ENCODE measurements around the gene TTC33.
"Not testable (repeated sequence)": the region's sequence is repeated elsewhere in the genome, so short reads cannot be mapped to it uniquely, and the experiment has no call there.

The TTC33 gene, protein sequence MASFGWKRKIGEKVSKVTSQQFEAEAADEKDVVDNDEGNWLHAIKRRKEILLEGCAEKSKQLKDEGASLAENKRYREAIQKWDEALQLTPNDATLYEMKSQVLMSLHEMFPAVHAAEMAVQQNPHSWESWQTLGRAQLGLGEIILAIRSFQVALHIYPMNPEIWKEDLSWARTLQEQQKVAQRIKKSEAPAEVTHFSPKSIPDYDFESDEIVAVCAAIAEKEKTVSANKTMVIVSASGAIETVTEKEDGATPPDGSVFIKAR

DNA sequence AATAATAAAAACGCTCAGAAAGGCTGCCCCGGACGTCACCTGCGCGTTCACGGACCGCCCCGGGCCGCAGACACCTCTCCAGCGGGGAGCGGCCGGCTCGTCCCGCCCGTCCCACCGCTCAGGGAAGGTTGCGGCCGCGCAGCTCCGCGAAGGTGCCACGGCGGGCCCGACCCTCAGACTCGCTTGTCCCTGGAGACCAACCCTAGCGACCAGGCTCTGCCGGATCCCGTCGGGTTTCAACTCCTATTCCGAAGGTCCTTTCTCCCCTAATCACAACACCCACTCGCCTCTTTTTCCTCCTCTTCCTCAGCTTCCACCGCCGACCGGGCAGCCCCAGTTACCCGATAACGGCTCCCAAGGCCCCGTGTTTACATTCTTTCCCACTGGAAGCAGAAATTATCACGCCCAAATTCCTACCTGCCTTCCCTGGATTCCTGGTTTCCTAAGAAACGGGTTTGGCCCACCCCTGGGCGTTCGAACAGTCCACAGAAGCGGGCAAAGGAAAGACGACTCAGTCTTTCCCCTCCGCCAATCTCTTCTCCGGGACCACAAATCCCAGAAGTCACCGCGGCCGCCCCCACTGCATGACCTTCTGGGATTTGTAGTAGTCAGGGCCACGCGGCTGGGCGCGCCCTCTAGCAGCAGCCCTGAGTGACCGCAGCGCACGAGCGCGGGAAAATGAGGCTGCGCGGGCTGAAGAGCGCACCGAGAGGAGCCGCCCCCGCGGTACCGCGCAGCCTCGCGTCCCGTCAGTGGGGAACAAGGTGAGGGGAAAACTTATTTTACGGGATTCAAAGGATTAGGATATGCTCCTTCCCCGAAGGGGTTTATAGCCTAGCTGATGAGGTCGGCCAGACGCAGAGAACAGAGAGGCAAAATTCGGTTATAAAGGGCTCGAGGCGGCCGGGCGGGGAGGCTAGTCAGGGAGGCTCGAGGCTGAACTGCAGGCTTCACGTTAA is at the start of gene TTC33:
TSS of gene TTC33 (minus strand) at position 555 of the 959 bp plus-strand sequence. CDS start 8,943 bp downstream, outside the sequence.
- DNase-seq (ENCODE audit: low read depth): peak; percentile 93

GRCh38 chr5:40801771-40802562 is 46.2 kb upstream of the TTC33 start:
- no peak for DNase-seq (ENCODE audit: low read depth)

DNA sequence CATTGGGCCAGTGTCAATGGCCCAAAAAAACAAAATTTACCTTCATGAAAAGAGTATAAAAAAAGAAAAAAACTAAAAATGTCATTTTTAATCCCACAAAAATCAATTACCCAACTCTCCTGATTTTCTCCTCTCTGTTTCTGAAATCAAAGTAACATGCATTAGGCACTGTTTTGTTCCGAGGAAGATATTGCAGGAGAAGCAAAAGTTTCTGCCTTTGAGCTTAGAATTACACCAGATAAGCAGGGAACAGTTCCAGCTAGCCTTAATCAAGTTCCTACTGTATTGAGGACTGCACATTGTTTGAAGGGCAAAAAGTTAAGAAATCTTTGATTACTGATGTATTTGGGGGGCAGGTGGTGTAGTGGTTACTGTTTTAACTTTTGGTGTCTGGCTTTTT is 43.5 kb upstream of the TTC33 start:
- DNase-seq (ENCODE audit: low read depth): no peak

GRCh38 chr5:40798801-40799210 is 43.0 kb upstream of the TTC33 start:
- DNase-seq (ENCODE audit: low read depth): no peak

- DNase-seq (ENCODE audit: low read depth): peak; percentile 82
Observed at GRCh38 chr5:40798012-40798800, 42.4 kb upstream of the TTC33 start, which contains the start of gene PRKAA1. Gene PRKAA1 (minus strand): TSS chr5:40798374. CDS start chr5:40798189, 185 bp downstream.

- DNase-seq (ENCODE audit: low read depth): peak; percentile 72
Observed at GRCh38 chr5:40797273-40798011, 41.7 kb upstream of the TTC33 start.

GRCh38 chr5:40796487-40796889 is 40.7 kb upstream of the TTC33 start:
- no peak for DNase-seq (ENCODE audit: low read depth)

DNA sequence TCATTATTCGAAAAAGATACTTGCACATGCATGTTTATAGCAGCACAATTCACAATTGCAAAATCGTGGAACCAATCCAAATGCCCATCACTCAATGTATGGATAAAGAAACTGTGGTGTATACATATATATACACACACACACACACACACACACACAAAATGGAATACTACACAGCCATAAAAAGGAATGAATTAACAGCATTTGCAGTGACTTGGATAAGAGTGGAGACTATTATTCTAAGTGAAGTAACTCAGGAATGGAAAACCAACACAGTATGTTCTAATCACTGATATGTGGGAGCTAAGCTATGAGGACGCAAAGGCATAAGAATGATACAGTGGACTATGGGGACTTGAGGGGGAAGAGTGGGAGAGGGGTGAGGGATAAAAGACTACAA is 39.1 kb upstream of the TTC33 start:
- DNase-seq (ENCODE audit: low read depth): not testable (repeated sequence)

DNA sequence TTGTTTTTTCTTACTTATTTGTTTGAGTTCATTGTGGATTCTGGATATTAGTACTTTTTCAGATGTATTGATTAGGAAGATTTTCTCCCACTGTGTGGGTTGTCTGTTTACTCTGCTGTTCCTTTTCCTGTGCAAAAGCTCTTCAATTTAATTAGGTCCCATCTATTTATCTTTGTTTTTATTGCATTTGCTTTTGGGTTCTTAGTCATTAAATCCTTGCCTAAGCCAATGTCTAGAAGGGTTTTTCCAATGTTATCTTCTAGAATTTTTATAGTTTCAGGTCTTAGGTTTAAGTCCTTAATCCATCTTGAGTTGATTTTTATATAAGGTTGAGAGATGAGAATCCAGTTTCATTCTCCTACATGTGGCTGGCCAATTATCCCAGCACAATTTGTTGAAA is 38.6 kb upstream of the TTC33 start:
- DNase-seq (ENCODE audit: low read depth): not testable (repeated sequence)

DNA sequence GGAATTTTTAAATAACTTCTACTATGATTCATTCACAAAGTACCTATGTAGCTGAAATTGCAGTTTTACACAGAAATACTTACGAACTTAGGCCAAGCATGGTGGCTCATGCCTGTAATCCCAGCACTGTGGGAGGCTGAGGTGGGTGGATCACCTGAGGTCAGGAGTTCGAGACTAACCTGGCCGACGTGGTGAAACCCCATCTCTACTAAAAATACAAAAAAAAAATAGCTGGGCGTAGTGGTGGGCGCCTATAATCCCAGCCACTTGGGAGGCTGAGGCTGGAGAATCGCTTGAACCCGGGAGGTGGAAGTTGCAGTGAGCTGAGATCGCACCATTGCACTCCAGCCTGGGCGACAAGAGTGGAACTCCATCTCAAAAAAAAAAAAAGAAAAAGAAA is 36.9 kb upstream of the TTC33 start:
- not testable (repeated sequence) for DNase-seq (ENCODE audit: low read depth)

DNA sequence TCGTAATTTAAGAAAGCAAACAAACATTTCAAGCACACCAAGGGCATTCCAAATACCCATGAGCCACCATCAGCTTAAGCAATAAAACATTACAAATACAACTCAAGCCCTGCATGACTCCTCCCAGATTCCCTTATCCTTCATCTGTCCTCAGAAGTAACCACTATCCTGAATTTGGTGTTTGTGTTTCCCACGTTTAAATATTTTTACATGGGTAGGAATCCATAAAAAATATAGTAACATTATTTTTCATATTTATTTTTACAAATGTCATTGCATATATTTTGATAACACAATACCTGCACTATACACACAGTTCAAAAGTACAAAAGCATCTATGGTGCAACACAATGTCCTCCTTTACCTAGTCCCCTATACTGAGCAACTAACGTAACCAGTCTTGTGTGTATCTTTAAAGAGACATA is 36.0 kb upstream of the TTC33 start:
- no peak for DNase-seq (ENCODE audit: low read depth)

DNA sequence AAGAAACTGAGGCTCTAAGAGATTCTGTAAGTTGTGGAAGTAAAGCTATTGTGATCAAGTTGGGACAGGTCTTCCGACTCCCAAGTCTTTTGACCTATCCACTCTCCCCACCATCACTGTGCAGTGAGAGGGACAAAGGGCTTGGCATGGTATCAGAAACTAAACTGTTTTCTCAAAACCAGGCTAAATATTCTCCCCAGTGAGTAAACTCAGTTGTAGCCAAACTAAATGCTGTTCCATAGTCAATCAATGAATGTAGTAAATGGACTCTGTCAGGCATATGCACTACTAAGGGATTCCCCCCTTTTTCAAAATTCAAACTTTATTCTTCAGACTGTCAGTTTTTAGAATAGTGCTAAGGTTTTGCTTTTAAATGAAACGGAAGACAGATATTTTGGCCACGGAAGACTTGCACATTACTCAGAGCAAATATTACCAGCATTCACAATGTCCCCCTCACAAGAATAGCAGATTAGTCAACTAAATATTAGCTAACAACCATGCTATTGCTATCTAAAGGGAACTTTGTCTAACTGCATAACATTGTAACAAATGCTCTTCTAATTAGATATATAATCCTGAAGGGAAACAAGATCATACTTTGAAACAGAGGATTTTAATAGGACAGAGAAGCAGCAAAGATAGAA is 35.3 kb upstream of the TTC33 start:
- DNase-seq (ENCODE audit: low read depth): no peak

GRCh38 chr5:40788941-40789340 is 33.2 kb upstream of the TTC33 start:
- not testable (repeated sequence) for DNase-seq (ENCODE audit: low read depth)

DNA sequence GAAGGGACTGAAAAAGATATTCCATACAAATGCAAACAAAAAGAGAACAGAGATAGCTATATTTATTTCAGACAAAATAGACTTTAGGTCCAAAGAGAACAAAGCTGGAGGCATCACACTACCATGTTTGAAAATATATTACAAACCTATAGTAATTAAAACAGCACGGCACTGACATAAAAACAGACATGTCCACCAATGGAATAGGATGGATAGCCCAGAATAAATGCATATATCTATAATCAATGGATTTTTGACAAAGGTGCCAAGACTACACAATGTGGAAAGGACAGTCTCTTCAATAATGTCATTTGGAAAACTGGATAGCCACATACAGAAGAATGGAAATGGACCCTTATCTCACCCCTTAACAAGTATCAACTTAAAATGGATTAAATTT is 32.2 kb upstream of the TTC33 start:
- DNase-seq (ENCODE audit: low read depth): no peak

DNA sequence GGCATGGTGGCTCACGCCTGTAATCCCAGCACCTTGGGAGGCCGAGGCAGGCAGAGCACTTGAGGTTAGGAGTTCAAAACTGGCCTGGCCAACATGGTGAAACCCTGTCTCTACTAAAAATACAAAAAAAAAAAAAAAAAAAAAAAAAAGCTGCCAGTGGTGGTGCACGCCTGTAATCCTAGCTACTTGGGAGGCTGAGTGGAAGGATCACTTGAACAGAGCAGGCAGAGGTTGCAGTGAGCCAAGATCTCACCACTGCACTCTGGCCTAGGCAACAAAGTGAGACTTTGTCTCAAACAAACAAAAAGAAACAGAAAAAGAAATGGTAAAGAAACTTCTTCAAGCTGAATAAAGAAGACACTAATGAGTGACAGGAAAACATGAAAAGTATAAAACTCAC is 30.9 kb upstream of the TTC33 start:
- DNase-seq (ENCODE audit: low read depth): not testable (repeated sequence)

DNA sequence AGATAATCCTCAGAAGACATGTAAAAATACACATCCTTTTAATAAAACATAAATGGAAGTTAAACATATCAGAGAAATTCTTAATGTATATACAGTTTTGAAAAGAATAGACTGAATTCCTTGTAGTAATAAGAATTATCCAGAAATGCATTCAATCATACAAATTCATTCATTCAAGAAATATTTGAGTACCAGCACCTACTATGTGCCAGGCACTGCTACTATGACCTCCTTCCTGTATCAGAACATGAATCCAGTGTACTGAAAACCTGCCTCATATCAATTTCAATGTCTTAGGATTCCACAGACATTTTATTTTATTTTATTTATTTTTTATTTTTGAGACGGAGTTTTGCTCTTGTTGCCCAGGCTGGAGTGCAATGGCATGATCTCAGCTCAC is 29.2 kb upstream of the TTC33 start:
- no peak for DNase-seq (ENCODE audit: low read depth)

DNA sequence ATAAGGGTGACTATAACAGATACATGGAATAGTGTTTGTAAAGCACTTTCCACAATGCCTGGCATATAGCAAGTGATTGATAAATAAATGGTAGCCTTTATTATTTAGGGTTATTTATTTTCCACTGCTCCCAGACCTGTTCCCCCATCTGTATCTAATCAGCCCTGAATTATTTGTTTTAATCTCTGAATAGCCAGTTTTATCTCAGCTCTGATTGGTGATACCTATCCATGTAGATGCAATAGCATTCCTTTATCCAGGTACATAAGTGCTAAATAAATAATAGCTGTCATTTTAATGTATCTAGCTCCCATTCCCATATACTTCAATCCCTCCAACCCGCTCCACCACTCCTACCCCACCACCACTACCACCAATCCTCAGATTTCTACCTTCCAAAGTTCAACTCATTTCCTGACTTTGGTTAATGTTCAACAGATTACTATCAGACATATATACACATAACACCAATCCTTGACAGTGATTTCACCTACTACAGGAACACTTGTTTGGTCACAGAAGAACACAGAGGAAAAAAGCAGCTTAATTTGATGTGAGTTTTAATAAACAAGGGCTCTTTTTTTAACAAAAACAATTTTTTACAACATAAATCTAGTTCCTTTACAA is 28.4 kb upstream of the TTC33 start:
- DNase-seq (ENCODE audit: low read depth): no peak

DNA sequence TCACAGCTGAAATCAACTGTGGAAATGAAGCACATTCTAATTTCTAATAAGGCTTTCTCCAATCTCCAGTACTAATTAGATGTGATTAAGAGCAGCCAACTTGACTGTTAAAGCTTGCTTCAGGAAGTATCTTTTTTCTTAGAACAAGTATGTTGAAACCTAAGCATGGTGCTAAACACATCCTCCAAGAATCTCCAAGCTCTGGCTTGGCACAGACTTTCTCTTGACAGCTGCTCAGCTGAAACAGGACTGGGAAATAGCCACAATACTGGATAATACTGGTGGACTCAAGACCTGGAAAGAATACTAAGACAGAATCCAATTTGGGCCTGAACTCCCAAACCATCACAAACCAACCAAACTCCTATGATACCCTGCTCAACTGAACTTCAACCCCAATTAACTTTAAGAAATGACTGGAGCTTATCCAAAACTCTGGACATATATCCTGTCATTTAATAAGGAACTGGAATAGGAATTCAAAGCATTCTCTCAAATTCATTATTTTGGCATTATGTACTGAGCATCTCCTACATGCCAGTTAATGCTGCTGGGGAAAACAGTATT is 26.2 kb upstream of the TTC33 start:
- no peak for DNase-seq (ENCODE audit: low read depth)

- no peak for DNase-seq (ENCODE audit: low read depth)
Observed at GRCh38 chr5:40780858-40781257, 25.1 kb upstream of the TTC33 start.

All from T-helper 22 cell (primary cell).